HG03025 (cell line): Measurements from ENCODE around the gene SHISA8.
"Not testable (repeated sequence)": the region's sequence is repeated elsewhere in the genome, so short reads cannot be mapped to it uniquely, and the experiment has no call there.

Source experiments
- ATAC-seq: cut with Tn5 transposase; IDR thresholded peaks from one replicate; pipeline ENCODE4 v1.9.1; 2021; ENCODE audit warnings: mild to moderate bottlenecking, moderate library complexity; ENCODE audit not compliant: unreplicated experiment, low FRiP score

The SHISA8 gene

GRCh38 chr22:41915035-41915785, at the start of gene SHISA8:
TSS of gene SHISA8 (minus strand) at chr22:41915074. CDS start at chr22:41914667, 407 bp downstream.
- ATAC-seq: no peak

- no peak for ATAC-seq
Observed at GRCh38 chr22:41964112-41964491, 49.2 kb upstream of the SHISA8 start.

GRCh38 chr22:41963453-41964111, 48.7 kb upstream of the SHISA8 start:
- no peak for ATAC-seq

GRCh38 chr22:41957941-41958556, 43.2 kb upstream of the SHISA8 start:
- ATAC-seq: no peak

- no peak for ATAC-seq
Observed at GRCh38 chr22:41952713-41953112, 37.8 kb upstream of the SHISA8 start.

GRCh38 chr22:41951898-41952474, 37.1 kb upstream of the SHISA8 start, which contains the start of gene SMIM45:
TSS of gene SMIM45 (plus strand) at chr22:41952150.
- ATAC-seq: no peak

- ATAC-seq: no peak
Observed at GRCh38 chr22:41949297-41949965, 34.6 kb upstream of the SHISA8 start.

- ATAC-seq: not testable (repeated sequence)
Observed at GRCh38 chr22:41948928-41949296, 34.0 kb upstream of the SHISA8 start.

- no peak for ATAC-seq
Observed at GRCh38 chr22:41948142-41948541, 33.3 kb upstream of the SHISA8 start.

- no peak for ATAC-seq
Observed at GRCh38 chr22:41947424-41948080, 32.7 kb upstream of the SHISA8 start.

GRCh38 chr22:41946629-41947423, 32.0 kb upstream of the SHISA8 start, which contains the start of gene CENPM:
TSS of gene CENPM (minus strand) at chr22:41947152. CDS start at chr22:41947076, 76 bp downstream.
- peak; percentile 64 for ATAC-seq

- ATAC-seq: no peak
Observed at GRCh38 chr22:41943661-41944209, 28.9 kb upstream of the SHISA8 start.

- ATAC-seq: no peak
Observed at GRCh38 chr22:41940832-41941765, 26.2 kb upstream of the SHISA8 start.

GRCh38 chr22:41939981-41940831, 25.3 kb upstream of the SHISA8 start:
- peak; percentile 52 for ATAC-seq

- ATAC-seq: no peak
Observed at GRCh38 chr22:41936894-41937169, 22.0 kb upstream of the SHISA8 start.

- no peak for ATAC-seq
Observed at GRCh38 chr22:41935509-41935908, 20.6 kb upstream of the SHISA8 start.

GRCh38 chr22:41935015-41935351, 20.1 kb upstream of the SHISA8 start:
- no peak for ATAC-seq
